Activated naive CD4-positive, alpha-beta T cell treated with anti-CD3 and anti-CD28 coated beads, Interleukin-2, amount 10 ng/mL, durations not matched to agents 5 hours and 36 hours (primary cell): ENCODE measurements around the gene ENOX2. TPM values are rescaled to one million over a fixed set of nuclear protein-coding genes. Genes with fewer than 3 reads are reported as not detected.

Source experiments
- total RNA-seq, 2 experiments: library from RNA; stranded (reverse); gene quantifications; one replicate each; pipeline ENCODE4 v1.2.3, GENCODE V29; 2021

ENOX2 gene, protein sequence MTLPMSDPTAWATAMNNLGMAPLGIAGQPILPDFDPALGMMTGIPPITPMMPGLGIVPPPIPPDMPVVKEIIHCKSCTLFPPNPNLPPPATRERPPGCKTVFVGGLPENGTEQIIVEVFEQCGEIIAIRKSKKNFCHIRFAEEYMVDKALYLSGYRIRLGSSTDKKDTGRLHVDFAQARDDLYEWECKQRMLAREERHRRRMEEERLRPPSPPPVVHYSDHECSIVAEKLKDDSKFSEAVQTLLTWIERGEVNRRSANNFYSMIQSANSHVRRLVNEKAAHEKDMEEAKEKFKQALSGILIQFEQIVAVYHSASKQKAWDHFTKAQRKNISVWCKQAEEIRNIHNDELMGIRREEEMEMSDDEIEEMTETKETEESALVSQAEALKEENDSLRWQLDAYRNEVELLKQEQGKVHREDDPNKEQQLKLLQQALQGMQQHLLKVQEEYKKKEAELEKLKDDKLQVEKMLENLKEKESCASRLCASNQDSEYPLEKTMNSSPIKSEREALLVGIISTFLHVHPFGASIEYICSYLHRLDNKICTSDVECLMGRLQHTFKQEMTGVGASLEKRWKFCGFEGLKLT
- total RNA-seq, result 10 to 100 TPM; 12.0 to 13.7 TPM

DNA sequence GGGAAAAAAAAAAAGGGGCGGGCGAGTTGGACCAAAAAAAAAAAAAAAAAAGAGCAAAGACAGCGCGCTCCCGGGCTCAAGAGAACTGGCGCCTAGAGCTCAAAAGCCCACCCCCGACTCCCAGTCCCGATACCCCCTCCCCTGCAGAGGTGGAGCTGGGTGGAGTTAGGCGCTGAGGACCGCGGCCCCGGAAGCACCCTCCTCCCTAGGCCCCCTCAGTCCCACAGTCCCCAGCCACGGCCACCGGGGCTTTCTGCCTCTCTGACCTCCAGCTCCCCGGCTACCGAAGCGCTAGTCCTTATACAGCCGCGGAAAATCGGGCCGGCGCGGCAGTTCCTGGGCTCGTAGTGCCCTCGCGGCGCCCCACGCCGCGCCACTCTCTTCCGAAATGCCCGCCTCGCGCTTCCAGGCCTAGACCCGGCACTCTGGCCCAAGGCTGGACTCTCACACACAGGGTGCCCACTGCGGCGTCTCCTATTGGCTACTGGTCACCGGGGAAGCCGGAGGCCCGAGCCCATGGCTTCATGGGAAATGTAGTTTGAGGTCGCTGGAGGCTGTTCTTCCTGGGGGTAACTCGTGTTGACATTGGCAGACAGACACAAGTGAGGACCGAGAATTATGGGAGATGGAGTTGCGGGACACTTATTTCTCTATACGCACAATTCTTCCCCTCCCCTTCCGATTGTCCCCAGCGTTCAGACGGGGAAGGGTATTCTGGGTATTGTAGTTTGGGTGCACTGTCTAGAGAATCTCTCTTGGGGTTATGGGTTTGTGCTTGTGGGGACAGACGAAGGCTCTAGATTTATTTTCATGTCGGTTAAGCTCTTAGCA is at the start of gene ENOX2:
ENOX2 (minus strand) TSS at position 427 of the 831 bp plus-strand sequence. CDS start 199,993 bp downstream, outside the sequence.

Other genes with a start within 250 kb of the ENOX2 start
- gene ARHGAP36, start 155.1 kb upstream of the ENOX2 start, total RNA-seq, result not detected